A673 (cell line): ENCODE results near the gene NEDD8.

ENCODE experiments used
- CTCF ChIP-seq: fragments of 300-800, 200-600 bp; sonication (generic); conservative IDR thresholded peaks from 2 replicates; pipeline ENCODE4 v1.5.1; 2017; ENCODE audit warnings: low read depth, mild to moderate bottlenecking, antibody characterized with exemption, low read length, moderate library complexity, mixed read lengths
- EZH2 ChIP-seq: fragments of 200-600 bp; sonication (generic); IDR thresholded peaks from 2 replicates; pipeline ENCODE4 v1.6.1; 2017; ENCODE audit warnings: borderline replicate concordance, low read depth, mild to moderate bottlenecking, mixed read lengths, antibody characterized with exemption, low read length; ENCODE audit not compliant: poor library complexity, severe bottlenecking

DNA sequence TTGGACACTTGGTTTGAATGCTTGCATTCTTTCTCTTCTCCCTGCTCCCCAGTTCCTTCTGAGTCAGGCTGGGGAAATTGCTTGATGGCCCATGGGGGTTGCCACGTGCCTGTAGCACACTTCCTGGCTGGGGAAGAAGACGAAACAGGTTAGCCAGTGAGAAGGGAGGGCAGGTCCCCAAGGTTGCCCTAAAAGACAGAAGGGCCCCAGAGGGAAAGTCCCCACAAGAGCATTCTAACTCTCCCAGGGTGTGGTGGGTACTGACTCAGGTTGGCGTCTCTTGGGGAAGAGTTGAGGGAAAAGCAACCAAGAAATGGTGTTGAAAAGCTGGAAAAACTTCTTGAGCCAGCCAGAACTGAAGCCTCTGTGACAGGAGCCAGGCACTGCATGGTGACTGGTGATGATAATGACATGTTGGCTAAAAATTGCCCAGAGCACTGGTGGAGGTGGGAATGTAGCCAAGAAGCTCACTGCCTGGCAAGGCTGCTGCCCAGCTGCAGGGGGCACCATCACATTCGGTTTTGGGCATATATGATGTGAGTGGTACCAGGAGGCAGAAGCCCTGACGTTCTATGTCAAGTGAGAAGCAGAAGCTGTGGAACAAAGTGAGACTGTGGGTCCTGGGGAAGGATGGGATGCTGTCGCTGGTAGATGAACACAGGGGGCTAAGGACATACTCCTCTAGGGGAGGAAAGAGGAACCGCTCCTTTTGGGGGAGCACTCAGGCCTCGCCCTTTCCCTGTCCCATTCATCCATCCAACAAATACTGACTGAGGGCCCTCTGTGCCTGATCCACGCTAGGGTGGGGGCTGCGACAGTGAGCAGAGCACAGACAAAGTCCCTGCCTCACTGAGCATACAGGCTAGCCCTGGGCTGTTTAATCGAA, 47.4 kb upstream of the NEDD8 start:
- TF ChIP-seq CTCF (peak; percentile 53), EZH2 (no peak)
